ENCODE measurements around the gene SDK1.

The SDK1 gene

GRCh38 chr7:4113271-4113670 lies 812.2 kb downstream of the SDK1 start:
- no peaks in the 10 kb centered on the region for H3K36me3 ChIP-seq
- no peak overlapping the region for H3K4me3 ChIP-seq (ENCODE audit: low read depth, low read length)
- DNase-seq: no peak
- no peak for TF ChIP-seq CTCF (IDR thresholded peaks at IDR 0.05; ENCODE audit: low read depth, low read length)
- peaks cover 3% of the 10 kb centered on the region; the same call in 1 of the 2 replicates for H3K9me3 ChIP-seq
- no peaks in the 10 kb centered on the region for H3K27me3 ChIP-seq
- H3K4me1 ChIP-seq: no peaks in the 10 kb centered on the region

GRCh38 chr7:4113976-4114375 lies 812.9 kb downstream of the SDK1 start:
- H3K9me3 ChIP-seq: peaks cover 3% of the 10 kb centered on the region; the same call in 1 of the 2 replicates
- no peak for TF ChIP-seq CTCF (IDR thresholded peaks at IDR 0.05; ENCODE audit: low read depth, low read length)
- no peaks in the 10 kb centered on the region for H3K27me3 ChIP-seq
- no peaks in the 10 kb centered on the region for H3K36me3 ChIP-seq
- no peak overlapping the region for H3K4me3 ChIP-seq (ENCODE audit: low read depth, low read length)
- H3K4me1 ChIP-seq: no peaks in the 10 kb centered on the region
- no peak for DNase-seq

- H3K36me3 ChIP-seq: no peaks in the 10 kb centered on the region
These were observed 814.4 kb downstream of the SDK1 start for GRCh38 chr7:4115442-4115841.

GRCh38 chr7:4115941-4116610 lies 815.0 kb downstream of the SDK1 start:
- H3K4me1 ChIP-seq: no peaks in the 10 kb centered on the region
- TF ChIP-seq CTCF (IDR thresholded peaks at IDR 0.05; ENCODE audit: low read depth, low read length): no peak
- DNase-seq: no peak
- H3K9me3 ChIP-seq: peaks cover 3% of the 10 kb centered on the region; the same call in 1 of the 2 replicates
- H3K36me3 ChIP-seq: no peaks in the 10 kb centered on the region
- no peaks in the 10 kb centered on the region for H3K27me3 ChIP-seq
- H3K4me3 ChIP-seq (ENCODE audit: low read depth, low read length): no peak overlapping the region

More at GRCh38 chr7:4115442-4115841, 814.4 kb downstream of the SDK1 start:
- Histone ChIP-seq H3K27me3 (no peaks in the 10 kb centered on the region), H3K4me3 (ENCODE audit: low read depth, low read length) (no peak overlapping the region), H3K4me1 (no peaks in the 10 kb centered on the region), H3K9me3 (peaks cover 3% of the 10 kb centered on the region; the same call in 1 of the 2 replicates)
- DNase-seq: no peak
- TF ChIP-seq CTCF (IDR thresholded peaks at IDR 0.05; ENCODE audit: low read depth, low read length): no peak

GRCh38 chr7:4119848-4120247 lies 818.8 kb downstream of the SDK1 start:
- H3K4me3 ChIP-seq (ENCODE audit: low read depth, low read length): no peak overlapping the region
- H3K4me1 ChIP-seq: no peaks in the 10 kb centered on the region
- H3K9me3 ChIP-seq: peaks cover under 1% of the 10 kb centered on the region; the same call in 1 of the 2 replicates
- no peak for DNase-seq
- no peak for TF ChIP-seq CTCF (IDR thresholded peaks at IDR 0.05; ENCODE audit: low read depth, low read length)
- no peaks in the 10 kb centered on the region for H3K27me3 ChIP-seq
- H3K36me3 ChIP-seq: no peaks in the 10 kb centered on the region

- Histone ChIP-seq H3K27me3 (no peaks in the 10 kb centered on the region), H3K9me3 (no peaks in the 10 kb centered on the region), H3K4me3 (ENCODE audit: low read depth, low read length) (no peak overlapping the region), H3K4me1 (no peaks in the 10 kb centered on the region), H3K36me3 (no peaks in the 10 kb centered on the region)
- no peak for DNase-seq
- TF ChIP-seq CTCF (IDR thresholded peaks at IDR 0.05; ENCODE audit: low read depth, low read length): no peak
These were observed 822.3 kb downstream of the SDK1 start for GRCh38 chr7:4123346-4123745.
